GM12891 (cell line): ENCODE results near the gene PDXK.

Source experiments
- POLR2A ChIP-seq: IDR thresholded peaks from 2 replicates; pipeline ENCODE4 v1.6.1; 2011; ENCODE audit warnings: low read depth, low read length, control low read depth
- POLR2AphosphoS5 ChIP-seq: IDR thresholded peaks from 2 replicates; pipeline ENCODE4 v1.6.1; 2011; ENCODE audit warnings: low read depth, low read length, control low read depth
- POU2F2 ChIP-seq: IDR thresholded peaks from 2 replicates; pipeline ENCODE4 v1.6.1; 2011; ENCODE audit warnings: low read depth, mild to moderate bottlenecking, control low read depth, low read length, moderate library complexity
- SPI1 ChIP-seq: IDR thresholded peaks from 2 replicates; pipeline ENCODE4 v1.6.1; 2011; ENCODE audit warnings: low read depth, low read length, control low read depth
- TAF1 ChIP-seq: IDR thresholded peaks from 2 replicates; pipeline ENCODE4 v1.6.1; 2011; ENCODE audit warnings: low read depth, low read length, control low read depth

DNA sequence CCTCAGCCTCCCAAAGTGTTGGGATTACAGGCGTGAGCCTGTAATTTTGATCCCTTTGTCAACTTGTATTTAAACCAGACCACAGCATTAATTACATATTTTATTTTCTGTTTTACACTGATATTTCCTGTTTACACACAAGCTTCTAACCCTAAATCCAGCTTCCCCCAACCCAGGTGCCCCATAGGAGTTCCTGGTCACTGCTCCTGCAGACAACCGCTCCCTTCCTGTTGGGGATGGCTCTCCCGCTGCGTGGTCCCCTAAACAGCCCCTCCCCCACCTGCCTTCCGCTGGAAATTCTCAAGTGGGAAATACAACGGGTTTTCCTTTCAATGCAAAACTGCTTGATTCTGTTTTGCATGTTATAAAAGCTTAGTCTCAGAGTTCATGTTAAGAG is 53.5 kb downstream of the PDXK start:
- TF ChIP-seq POLR2A, result no peak
- TF ChIP-seq TAF1, result no peak
- TF ChIP-seq POLR2AphosphoS5, result no peak
- TF ChIP-seq POU2F2, result no peak
- no peak for TF ChIP-seq SPI1
